HUDEP-2 (cell line): Measurements from ENCODE around the gene TESMIN.

Experiments used
- DNase-seq, 76 experiments: peaks; one replicate each; lab custom pipeline; 2025; ENCODE audit not compliant: unreplicated experiment in 76 of 76; lab: John Stamatoyannopoulos, UW

Gene TESMIN

DNA sequence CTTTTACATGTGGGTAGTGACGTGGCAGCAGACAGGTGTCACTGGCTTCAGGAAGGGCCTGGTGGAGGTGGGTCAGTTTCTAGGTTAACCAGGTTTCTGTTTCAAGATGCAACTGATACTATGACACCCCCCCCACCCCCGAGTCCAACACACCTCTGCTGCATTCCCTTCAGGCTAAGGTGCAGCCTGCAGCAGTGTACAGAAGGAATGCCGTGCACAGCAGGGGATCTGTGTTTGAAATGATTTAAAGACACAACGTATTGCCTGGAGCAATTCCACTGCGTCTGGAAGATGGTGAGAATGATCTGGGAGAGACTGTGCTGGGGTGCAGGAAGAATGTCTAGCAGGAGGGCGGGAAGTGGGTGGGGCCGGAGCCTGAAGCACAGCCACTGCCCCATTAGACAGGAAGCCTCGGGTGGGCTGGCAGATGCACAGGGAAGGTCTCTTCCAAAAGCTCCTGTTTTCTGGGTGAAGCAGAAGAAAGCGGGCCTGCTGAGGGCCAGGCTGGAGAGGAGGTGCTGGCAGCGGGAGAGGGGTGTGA, 11.9 kb upstream of the TESMIN start:
- DNase-seq, result no peak

DNA sequence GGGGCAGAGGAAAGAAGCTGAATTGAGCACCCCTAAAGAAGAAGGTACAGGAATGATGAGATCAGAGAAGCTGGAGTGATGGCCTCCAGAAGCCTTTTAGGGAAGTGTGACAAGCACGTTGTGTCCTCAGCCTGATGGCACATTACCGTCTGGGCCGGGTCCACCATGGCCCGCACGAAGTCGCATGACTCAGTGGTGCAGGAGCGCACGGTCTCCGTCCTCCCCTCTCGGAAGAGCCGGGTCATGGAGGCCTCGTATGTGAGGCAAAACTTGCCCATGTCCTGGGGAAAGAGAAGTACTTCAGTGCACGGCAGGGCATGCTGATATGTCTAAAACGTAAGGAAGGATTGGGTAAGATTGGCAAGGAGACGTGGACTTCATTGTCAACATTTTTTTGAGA, 11.2 kb upstream of the TESMIN start:
- no peak for DNase-seq

DNA sequence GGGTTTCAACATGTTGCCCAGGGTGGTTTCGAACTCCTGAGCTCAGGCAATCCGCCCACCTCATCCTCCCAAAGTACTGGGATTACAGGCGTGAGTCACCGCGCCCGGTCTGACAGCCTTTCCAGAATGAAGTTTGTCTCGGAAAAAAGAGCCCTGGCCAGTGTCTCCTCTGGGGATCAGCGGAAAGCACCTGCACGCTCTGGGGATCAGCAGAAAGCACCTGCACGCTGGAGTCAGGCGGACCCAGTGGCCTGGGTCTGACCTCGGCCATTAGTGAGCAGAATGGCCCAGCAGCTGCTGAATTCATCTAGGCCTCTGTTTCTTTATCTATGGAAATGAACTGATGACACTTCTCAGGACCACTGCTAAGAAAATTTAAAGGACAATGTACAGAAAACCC, 10.5 kb upstream of the TESMIN start:
- no peak for DNase-seq

DNA sequence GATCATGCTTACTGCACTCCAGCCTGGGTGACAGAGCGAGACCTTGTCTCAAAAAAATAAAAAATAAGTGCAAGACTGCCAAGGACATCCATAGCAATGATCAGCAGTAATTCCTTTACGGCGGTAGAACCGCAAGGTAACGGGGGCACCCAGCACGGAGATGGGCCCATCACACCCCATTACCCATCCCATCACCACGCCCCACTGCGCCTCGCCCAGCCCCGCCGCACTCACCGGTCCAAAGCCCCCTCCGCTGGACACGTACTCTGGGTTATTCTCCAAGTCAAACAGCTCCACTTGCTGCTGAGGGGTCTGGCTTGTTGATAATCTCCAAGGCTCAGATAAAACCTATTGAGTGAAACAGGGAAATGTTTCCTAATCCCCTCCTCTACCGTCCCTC, 8.7 kb upstream of the TESMIN start:
- DNase-seq, result no peak

DNA sequence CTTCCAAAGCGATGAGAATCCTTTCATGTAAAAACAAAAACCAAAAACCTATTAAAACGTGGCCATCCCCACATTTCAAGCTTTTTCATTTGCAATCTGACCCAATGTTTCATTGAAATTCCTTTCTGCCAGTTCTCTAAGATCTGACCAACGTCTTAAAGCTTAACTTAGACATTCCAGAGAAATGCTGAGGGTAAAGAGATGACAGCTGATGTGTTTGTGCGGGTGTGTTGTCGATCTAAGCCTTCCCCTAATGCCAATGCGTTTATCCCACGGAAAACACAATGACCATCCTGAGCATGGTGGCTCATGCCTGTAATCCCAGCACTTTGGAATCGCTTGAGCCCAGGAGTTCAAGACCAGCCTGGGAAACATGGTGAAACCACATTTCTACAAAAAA, 6.4 kb upstream of the TESMIN start:
- DNase-seq, result no peak

DNA sequence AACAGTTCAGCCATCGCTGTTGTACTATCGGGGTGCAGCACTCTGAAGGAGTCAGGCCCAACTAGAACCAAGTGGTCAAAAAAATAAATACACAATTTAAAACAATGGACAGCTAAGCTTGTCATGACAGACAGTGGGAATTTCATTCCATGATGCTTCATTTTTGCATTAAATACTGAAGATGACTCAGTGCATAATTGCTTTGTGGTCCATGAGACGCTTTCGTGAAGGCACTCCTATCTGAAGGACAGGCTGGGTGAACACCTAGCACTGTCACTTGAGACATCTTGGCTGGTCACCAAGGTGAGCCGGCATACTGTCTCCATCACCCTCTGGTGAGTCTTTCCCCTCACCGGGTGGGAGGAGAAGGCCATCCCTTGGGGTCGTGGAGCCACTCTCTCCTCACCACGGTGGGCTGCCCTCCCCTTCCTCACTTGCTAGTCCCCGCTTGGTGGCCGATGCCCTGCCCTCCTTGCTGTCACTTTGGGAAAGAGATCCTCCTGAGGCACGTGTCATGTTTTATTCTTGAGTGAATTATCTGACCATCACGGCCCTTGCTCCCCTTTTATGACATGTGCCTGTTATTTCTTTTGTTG, 4.9 kb upstream of the TESMIN start:
- DNase-seq, result no peak

DNA sequence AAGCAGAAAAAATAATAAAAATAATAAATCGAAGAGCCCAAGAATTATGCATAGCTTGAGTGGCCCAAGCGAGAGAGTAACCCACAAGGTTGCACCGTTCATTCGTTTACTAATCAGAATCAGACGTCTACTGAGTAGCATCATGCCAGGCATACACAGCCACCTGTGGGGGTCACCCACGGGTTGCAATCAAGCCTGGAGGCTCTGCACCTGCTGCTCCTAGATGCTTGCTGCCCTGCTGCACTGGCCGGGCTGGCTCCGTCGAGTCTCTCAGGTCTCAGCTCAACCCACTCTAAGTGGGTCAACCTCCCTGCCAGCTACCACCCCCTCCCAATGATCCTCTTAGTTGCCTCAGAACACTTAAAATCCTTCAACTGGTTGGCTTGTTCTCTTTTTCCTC, 2.0 kb upstream of the TESMIN start:
- no peak for DNase-seq

DNA sequence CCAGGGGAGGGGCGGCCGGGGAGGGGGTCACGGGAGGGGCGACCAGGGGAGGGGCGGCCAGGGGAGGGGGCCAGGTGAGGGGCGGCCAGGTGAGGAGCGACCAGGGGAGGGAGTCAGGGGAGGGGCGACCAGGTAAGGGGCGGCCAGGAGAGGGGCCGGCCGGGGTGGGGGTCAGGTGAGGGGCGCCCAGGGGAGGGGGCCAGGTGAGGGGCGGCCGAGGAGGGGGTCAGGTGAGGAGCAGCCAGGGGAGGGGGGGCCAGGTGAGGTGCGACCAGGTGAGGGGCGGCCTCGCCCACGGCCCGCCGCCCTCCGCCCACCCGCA, 355 bp downstream of the TESMIN start:
- no peak for DNase-seq

DNA sequence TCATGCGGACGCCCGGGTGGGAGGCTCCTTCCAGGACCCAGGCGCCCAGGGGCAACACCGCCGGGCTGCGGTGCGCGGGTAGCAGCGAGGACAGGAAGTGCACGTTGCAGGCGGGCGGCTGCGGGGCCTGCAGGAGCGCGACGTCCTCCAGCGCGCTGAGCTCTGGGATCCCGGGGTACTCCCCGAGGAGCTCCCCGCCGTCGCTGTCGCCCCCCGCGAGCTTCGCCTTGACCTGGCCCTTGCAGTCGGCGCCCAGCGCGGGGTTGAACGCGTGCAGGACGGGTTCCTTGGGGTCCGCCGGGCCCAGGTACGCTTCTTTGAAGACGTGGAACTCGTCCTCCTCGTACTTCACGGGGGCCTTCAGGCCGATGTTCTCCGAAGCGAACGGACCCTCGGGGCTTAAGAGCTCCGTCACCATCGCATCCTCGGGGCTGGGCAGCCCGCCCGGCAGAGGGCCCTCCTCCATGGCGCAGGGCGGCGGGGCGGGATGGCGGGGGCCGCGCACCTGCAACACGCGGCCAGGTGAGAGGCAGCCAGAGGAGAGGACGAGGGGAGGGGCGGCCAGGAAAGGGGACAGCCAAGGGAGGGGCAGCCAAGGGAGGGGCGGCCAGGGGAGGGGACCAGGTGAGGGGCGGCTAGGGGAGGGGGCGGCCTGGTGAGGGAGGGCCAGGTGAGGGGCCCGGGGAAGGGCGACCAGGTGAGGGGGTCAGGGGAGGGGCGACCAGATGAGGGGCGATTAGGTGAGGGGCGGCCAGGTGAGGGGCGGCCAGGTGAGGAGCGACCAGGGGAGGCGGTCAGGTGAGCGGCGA, 921 bp downstream of the TESMIN start:
- peak in 1 of 76 experiments; percentile 3 for DNase-seq

DNA sequence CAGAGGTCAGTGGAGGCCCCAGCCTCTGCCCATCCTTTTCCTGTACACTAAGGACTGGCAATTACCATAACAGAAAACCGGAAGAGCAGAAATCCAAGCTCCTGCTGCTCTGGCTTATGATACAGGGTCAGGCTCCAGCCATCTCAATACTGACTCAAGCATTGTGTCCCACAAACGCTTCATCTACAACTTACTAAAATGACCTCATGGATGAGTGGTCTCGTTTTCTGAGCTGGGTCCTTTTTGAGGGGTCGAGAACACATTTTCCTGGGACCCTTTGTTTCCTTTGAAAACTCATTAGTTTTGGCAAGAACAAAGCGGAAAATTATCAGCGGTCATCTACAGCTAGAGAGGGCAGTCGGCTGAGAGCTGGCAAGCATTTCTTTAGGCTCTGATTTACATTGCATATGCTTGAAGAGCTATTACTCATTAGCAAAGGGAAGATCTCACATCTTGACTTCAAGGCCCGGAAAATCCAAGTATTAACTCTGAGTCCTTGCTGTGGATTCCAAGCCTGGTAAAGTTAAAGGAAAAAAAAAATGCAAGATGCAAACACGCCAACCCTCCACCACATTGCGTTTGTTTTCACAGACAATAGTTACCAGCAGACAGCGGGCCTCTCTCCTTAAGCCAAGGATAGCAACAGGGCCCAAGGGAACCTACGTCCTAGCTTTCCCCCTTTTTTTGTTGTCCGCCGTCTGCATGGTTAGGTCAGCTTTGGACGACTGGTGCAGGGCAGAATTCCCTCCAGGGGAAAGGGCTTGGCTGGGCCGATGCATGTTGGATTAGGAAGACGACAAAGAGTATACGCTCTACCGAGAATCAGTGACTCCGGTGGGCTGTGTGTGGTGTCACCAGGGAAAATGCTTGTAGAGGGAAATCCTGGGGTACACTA, 1.8 kb downstream of the TESMIN start:
- no peak for DNase-seq

DNA sequence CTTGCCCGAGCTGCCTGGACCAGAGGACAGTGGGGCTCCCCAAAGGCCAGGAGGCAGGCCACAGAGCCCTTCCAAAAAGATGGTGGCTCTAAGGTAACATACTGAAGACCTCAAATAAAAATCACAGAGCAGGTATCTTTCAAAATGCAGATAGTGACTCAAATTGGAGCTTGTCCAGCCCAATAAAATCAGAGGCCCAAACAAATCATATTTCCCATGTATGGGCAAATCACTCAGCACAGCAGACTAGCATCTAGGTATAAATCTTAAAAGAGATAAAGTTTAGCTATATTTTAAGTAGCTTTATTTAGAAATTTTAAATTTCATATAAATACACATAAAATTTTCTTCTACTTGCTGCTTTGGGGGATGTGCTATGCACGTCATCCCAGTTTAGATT, 3.3 kb downstream of the TESMIN start:
- DNase-seq, result no peak

DNA sequence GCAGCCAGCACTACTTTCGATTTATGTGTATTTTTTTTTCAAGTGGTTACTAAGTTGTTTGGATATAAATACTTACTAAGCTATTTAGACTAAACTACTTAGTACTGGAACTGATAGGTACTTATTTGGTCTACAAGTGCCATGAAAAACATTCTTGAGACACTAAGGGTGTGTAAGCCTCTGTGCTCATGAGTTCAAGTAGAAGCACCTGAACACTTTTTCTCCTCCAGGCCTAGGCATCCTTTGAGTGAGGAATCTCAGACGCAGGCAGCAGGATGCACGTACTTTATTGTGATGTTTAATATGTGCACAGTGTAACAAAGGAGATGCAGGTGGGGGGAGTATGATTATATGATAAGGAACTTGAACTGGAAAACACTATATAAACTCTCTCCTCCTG, 7.8 kb downstream of the TESMIN start:
- no peak for DNase-seq

DNA sequence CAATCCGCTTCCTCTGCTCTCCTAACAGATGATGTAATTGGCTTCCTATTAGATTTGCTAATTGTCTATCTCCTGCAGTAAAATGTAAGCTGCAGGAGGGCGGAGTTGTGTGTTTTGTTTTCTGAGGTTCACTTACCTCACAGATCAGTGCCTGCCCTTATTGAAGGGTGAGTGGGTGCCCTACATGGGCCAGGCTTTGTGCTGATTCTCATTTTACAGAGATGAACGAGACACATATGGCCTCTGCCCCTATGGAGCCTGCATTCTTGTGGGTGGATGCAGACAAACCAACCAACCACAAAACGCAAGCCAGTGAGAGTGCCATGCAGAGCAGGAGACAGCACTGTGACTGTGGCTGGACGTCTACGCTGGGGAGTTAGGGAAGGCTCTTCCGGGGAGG, 9.9 kb downstream of the TESMIN start:
- DNase-seq, result no peak

DNA sequence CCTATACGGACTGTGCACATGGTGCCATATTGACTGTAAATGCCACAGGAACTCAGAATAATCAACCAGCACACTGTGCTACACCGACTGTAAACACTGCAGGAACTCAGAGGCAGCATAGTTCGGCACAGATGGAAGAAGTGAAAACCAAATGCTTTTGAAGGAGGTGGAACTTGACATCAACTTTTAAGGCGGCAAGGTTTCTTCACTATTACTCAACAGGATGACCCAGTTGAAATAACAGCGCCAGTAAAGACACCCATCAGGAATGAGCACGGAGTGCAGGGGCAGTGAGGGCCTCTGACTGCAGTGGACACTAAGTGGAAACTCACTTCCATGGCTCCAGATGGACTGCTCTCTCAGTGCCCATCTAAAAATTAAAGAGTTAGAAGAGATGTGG, 15.7 kb downstream of the TESMIN start:
- DNase-seq, result no peak

DNA sequence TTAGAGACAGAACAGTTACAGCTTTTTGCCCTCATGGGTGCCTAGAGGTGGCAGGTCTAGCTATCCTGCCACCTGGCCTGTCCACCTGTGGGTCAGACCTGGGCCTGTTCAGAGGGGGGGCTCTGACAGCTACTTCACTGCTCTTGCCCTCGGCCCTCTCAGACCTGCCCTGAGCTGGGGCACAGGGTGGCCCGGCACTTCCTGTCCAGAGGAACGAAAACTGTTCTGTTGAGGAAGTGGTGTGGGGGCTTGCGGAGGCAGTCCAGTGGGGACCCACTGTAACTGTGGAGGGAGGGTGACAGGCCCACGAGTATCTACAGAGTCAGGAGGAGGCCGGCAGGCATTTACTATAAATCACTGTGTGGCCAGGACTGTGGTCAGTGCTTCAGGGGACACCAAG, 16.2 kb downstream of the TESMIN start:
- no peak for DNase-seq

DNA sequence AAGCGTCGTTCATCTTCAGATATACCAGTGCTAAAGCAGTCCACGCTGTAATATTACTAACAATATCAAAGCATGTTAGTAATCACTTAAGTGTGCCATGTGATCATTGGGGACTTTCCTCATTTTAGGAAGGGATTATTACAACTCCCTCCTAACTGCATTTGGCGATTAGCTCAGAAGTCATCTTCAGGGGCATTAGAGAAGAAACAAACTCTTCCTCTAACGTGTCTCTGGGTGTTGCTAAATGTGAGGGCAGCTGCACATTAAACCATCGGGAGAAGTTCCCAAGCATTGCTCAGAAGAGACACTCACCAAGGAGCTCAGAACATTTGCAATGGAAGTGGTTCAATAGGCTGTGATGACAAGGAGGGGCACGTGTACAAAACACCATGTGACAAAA, 17.2 kb downstream of the TESMIN start:
- no peak for DNase-seq

DNA sequence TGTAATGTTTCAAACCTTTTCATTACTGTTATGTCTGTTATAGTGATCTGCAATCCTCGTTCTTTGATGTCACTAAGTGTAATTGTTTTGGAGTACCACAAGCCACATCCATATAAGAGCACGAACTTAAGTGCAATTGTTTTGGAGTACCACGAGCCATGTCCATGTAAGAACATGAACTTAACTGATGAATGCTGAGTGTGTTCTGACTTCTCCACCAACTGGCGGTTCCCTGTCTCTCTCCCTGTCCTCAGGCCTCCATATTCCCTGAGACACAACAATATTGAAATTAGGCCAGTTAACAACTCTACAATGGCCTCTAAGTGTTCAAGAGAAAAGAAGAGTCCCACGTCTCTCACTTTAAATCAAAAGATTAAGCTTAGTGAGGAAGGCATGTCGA, 23.5 kb downstream of the TESMIN start:
- DNase-seq, result peak in 1 of 76 experiments; percentile 6

DNA sequence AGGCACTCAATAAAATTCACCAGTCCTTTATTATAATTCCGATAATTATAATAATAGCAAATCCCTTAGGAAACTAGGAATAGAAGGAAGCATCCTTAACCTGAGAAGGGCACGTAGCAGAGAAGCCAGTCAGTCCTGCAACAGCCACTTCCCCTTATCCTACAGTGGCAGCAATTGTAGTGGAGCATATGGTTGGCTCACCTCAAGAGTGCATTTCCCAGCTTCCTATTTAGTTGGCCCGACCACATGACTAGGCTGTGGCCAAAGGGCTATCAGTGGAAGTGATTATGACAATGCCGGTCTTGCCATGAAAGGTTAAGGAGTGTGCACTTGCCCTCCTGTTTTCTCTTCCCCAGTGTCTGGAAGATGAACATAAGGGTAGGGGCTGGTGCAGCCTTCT, 27.0 kb downstream of the TESMIN start:
- no peak for DNase-seq

DNA sequence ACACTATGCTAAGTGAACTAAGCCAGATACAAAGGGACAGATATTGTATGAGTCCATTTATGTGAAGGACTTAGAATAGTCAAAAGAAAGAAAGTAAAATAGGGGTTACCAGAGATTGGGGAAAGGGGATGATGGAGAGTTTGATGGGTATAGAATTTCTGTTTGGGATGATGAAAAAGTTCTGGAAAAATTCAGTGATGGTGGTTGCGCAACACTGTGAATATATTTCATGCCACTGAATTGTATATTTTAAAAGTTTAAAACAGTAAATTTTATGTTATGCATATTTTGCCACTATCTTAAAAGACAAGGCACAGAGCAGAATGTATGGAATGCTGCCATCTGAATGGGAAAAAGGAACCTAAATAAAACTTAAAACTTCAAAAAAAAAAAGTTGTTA, 29.2 kb downstream of the TESMIN start:
- DNase-seq, result no peak

DNA sequence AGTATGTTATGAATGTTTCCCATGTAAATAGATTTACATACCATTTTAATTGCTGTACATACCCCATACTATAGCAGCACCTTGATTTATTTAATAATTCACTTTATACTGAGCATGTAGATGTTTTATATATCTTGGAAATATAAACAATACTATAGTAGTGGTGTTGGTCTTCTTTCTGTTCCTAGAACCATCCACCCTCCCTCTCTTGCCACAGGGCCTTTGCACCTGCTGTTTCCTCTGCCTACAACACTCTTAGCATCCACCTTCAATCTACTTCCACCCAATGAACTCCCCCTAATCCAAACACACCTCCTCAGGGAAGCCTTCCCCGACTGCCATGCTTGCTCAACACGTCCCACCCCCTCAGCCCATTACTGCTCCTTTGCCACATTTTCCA, 30.2 kb downstream of the TESMIN start:
- DNase-seq, result no peak

DNA sequence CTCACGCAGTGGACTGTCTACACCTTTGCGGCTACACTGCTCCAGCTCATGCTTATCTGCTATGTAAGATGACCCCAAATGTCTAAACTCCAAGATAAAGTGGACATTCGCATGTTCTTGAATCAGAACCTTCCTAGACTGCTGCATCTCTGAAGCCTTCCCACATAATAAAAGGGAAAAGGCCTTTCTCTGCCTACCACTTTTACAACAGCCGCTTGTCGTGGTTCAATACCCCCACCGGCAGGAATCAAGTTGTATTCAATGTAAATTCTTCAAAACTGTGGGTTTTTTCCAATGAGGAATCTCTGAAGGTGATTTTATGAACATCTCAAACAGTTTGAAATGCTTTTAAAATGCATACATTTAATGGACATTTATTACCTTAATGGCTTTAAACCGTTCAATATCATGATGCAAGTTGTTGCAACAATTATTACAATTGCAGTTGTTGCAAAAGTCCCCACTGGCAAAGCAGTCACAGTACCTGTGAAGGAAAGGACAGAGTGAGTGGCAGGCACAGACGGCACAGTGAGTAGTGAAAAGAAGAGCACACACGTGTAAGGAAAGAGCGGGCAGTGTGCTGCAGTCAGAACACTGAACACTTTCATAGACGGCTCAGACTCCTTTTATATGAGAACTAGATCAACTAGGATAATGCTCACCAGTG, 35.7 kb downstream of the TESMIN start:
- no peak for DNase-seq
